Measurements from ENCODE around the gene HYAL4. TPM values are rescaled to one million over a fixed set of nuclear protein-coding genes. Genes with fewer than 3 reads are reported as not detected.

The HYAL4 gene
- total and polyA plus RNA-seq, 2 of the 13 experiments (the other 11 are each of a cell fraction or from before 2014, with no cell fraction given) = not detected

DNA sequence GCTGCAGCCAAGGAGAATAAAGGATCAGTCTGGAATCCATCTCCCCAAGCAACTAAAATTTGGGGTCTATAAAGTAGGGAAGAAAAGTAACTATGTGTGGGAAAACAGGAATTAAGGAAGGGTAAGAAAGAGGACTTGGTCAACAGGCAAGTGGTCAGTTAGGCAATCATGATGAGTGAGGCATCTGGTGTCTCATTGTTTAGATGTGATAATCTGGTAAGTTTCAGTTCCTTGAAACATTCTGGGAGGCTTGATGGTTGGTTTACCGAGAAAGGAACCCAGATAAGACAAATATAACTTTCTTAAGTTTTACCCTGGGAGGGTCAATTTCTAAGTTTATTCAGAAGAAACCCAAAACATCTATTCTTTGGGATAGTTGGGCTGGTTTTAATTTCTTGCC, 22.3 kb downstream of the HYAL4 start:
- 0% methylated on average over 1 of the region's 1 CpG for WGBS (ENCODE audit: low lambda C conversion rate)
- Histone ChIP-seq H3K4me1 (ENCODE audit: insufficient read depth, low read length) (no peaks in the 10 kb centered on the region), H3K9me3 (ENCODE audit: low read length) (no peaks in the 10 kb centered on the region), H3K27ac (ENCODE audit: extremely low read length, insufficient read depth, low read length) (no peak overlapping the region), H3K79me2 (ENCODE audit: insufficient read depth, low read length) (no peaks in the 10 kb centered on the region), H2AFZ (ENCODE audit: low read length) (no peak overlapping the region), H3K4me2 (ENCODE audit: low read depth, low read length) (no peak overlapping the region), H4K20me1 (ENCODE audit: insufficient read depth, low read length) (no peaks in the 10 kb centered on the region), H3K27me3 (ENCODE audit: control insufficient read depth in 1 of 2, insufficient read depth in 2 of 2, low read length in 2 of 2) (no peaks in the 10 kb centered on the region), H3K36me3 (replicated peaks in 1 of 2; ENCODE audit: control insufficient read depth in 1 of 2, insufficient read depth in 2 of 2, low read length in 2 of 2) (no peaks in the 10 kb centered on the region), H3K4me3 (replicated peaks in 1 of 3; ENCODE audit: insufficient read depth in 1 of 3, low read depth in 2 of 3, low read length in 3 of 3) (no peak overlapping the region), H3K9ac (ENCODE audit: insufficient read depth, low read depth, low read length) (no peak overlapping the region)
- no peak for TF ChIP-seq TCF7 (IDR thresholded peaks at IDR 0.05; ENCODE audit: low read depth)
- TF ChIP-seq, protein P1, sequence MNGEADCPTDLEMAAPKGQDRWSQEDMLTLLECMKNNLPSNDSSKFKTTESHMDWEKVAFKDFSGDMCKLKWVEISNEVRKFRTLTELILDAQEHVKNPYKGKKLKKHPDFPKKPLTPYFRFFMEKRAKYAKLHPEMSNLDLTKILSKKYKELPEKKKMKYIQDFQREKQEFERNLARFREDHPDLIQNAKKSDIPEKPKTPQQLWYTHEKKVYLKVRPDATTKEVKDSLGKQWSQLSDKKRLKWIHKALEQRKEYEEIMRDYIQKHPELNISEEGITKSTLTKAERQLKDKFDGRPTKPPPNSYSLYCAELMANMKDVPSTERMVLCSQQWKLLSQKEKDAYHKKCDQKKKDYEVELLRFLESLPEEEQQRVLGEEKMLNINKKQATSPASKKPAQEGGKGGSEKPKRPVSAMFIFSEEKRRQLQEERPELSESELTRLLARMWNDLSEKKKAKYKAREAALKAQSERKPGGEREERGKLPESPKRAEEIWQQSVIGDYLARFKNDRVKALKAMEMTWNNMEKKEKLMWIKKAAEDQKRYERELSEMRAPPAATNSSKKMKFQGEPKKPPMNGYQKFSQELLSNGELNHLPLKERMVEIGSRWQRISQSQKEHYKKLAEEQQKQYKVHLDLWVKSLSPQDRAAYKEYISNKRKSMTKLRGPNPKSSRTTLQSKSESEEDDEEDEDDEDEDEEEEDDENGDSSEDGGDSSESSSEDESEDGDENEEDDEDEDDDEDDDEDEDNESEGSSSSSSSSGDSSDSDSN (CRISPR knock-in tag; IDR thresholded peaks at IDR 0.05) = no peak
- no peak for TF ChIP-seq ZFP36L1 (CRISPR knock-in tag; IDR thresholded peaks at IDR 0.05)
- TF ChIP-seq, protein P2, sequence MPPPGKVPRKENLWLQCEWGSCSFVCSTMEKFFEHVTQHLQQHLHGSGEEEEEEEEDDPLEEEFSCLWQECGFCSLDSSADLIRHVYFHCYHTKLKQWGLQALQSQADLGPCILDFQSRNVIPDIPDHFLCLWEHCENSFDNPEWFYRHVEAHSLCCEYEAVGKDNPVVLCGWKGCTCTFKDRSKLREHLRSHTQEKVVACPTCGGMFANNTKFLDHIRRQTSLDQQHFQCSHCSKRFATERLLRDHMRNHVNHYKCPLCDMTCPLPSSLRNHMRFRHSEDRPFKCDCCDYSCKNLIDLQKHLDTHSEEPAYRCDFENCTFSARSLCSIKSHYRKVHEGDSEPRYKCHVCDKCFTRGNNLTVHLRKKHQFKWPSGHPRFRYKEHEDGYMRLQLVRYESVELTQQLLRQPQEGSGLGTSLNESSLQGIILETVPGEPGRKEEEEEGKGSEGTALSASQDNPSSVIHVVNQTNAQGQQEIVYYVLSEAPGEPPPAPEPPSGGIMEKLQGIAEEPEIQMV (CRISPR knock-in tag; IDR thresholded peaks at IDR 0.05; ENCODE audit: low read depth) = no peak
- TF ChIP-seq SMYD3 (CRISPR knock-in tag; IDR thresholded peaks at IDR 0.05) = no peak
- TF ChIP-seq SCMH1 (CRISPR knock-in tag; IDR thresholded peaks at IDR 0.05; ENCODE audit: borderline replicate concordance) = no peak
- TF ChIP-seq PAF1 (CRISPR knock-in tag; IDR thresholded peaks at IDR 0.05) = no peak
- TF ChIP-seq, protein P3, sequence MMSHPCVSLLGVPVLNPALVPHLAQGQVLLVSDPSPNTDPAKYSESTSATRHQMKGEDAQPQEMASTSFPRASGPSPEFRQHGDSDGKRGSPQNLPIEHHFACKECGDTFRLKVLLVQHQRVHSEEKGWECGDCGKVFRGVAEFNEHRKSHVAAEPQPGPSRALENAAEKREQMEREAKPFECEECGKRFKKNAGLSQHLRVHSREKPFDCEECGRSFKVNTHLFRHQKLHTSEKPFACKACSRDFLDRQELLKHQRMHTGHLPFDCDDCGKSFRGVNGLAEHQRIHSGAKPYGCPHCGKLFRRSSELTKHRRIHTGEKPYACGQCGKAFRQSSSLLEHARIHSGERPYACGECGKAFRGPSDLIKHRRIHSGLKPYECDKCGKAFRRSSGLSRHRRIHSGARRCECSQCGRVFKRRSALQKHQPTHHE (CRISPR knock-in tag; IDR thresholded peaks at IDR 0.05; ENCODE audit: borderline replicate concordance) = no peak
- in situ Hi-C loops (cut with HindIII; ENCODE audit: extremely low pct_ligation_motif_present, low pct_unique_long_range_greater_than_20kb) = loop anchor here (10.0 kb wide), 1 partner anchor 232 kb away; no protein-coding TSS in a partner anchor
- DNase-seq (ENCODE audit: low spot score) = no peak
- ATAC-seq = no peak
- no peak for FAIRE-seq
- no TSS peak for BruUV-seq (replicated peaks)
- ChIA-PET POLR2A (no interaction called here), CTCF (ENCODE audit: low intra/inter-chr PET ratio, low total read pairs) (no interaction called here)
- intact Hi-C loops (cut with micrococcal nuclease; ENCODE audit: unreplicated experiment) = no loop called here
